HG03432 (cell line): ENCODE measurements around the gene RUNX1.

ENCODE experiments used
- ATAC-seq: cut with Tn5 transposase; IDR thresholded peaks from one replicate; pipeline ENCODE4 v1.9.1; 2021; ENCODE audit warnings: mild to moderate bottlenecking, moderate library complexity; ENCODE audit not compliant: unreplicated experiment

RUNX1 gene

DNA sequence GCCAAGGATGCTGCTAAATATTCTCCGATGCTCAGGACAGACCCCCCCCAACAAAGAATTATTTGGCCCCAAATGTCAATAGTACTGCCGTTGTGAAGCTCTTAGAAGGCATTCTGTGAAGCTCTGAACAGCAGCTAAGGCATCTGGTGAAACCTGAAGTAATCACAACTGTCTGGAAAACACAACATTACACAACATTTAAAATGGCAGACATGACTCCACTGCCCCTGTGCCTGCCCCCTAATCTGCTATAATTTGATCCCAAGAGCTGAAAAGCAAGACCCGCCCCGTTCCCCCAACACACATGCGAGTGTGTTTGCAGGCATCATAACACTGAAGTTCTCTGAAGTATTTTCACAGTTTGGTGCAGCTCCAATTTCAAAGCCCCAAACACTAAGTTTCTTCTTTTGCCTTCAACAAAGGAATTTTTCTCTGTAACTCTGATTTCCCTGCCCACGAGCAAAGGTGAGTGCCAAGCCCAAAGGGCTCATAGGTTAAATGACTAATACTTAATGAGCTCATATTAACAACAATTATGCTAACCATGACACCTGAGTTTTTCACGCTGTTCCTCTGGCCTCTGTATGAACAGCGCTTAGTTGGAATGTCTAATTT is 251.1 kb downstream of the RUNX1 start:
- no peak for ATAC-seq

DNA sequence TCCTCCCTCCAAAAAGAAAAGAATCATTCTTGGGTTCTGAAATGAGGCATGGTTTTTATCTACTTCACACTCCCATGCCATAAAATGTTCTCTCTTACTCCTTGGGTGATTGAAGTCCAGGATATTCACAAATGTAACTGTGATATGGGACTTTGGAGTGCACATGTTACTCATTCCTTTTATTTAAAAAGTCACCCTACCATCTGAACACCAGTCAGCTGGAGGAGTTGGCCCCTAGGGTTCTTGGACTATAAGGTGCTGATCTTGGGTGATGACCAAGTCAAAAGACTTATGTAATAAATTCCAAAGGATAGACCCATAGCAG is 251.9 kb downstream of the RUNX1 start:
- no peak for ATAC-seq

DNA sequence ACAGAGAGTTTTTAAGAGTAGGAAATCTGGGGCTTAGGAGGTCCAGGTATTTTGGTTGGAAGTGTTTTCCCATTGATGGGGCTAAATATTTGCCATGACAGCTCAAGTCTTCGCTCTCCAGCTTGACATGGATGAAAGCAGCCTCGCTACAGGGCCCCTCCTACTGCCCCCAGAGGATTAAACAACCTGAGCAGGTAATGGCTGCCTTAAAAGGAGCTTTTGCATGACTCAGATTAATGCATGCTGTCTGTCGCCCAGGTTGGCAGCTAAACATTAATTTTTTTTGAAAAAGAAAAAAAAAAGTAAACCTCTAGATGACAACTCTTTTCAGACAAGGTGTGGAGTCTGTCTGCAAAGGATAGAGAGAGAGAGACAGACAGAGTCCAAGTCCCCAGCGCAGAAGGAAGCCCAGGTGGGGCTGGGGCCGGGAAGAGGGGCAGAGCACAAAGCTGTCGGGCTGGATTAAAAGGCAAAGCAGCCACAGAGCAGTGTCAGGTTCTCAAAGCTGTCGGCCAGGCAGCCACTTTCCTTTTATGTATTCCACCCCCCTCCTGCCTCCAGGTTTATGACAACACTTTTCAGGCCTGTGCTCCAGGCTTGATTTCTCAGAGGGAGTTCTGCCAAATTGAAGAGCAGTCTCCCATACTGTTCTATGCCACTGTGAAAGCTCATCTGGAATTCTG is 252.4 kb downstream of the RUNX1 start:
- no peak for ATAC-seq

DNA sequence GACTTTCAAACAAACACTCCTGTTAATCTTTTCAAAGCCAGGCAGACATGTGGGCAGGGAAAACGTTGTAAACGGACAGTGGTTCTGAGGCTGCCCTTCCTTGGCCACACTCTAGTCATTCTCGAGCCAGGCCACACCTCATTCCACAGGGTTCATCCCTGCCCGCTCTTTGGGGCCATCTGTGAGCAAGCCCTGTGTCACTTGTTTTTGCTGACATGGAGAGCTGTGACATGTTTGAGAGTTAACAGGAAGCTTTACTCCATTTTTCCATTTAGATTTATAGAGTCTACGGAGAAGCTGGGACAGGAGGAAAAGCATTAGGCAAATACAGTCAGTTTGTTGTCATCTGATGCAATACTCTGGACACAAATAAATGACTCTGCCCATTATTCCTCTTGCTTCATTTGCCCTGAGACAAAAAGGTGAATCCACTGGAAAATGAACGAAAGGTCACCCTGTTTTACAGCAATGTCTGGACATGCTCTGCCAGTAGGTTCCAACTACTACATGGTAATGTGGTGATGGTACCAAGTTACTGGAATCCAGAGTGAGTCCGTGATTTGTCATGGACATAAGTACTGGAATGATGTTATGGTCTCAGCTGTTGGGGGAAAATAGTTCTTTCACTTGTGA is 253.4 kb downstream of the RUNX1 start:
- no peak for ATAC-seq

DNA sequence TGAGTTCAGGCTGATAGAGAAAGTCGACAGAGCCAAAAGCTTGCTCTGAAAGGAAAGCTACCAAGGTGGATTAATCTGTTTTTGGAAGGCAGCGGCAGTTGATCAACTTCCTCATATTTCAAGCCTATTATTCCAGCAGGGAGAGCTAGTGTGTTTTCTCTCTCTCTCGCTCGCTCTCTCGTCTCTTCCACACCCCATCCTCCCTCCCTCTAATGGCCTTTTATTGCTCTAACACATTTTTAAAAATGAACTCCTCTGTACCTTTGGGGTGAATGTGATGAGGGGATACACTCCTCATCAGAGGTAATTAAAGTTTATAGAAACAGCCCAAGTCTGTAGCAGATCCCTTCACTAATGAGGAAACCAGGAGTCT is 253.9 kb downstream of the RUNX1 start:
- no peak for ATAC-seq

DNA sequence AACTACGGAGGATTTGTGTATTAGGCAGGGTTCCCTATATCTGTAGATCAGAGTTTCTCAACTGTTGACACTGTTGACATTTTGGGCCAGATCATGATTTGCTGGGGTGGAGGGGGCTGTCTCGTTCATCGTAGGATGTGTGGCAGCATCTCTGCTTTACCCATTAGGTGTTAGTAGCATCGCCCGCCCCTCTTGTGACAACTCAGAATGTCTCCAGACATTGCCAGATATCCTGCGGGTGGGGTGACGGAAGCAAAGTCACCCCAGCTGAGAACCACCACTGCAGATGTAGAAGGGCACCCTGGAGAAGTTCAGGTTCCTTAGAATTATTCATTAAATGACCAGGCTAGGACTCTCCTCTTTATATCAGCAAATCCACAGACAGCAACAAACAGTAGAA is 254.4 kb downstream of the RUNX1 start:
- no peak for ATAC-seq

DNA sequence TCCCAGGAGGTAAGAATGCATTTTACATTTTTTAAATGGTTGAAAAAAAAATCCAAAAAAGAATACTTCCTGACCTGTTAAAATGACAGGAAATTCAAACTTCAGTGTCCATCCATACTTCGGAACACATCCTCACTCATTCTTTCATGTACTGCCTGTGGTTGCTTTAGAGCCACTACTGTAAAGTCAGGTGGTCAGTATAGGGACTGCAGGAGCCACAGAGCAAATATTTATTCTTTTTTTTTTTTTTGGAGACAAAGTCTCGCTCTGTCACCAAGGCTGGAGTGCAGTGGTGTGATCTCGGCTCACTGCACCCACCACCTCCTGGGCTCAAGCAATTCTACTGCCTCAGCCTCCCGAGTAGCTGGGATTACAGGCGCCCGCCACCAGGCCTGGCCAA is 255.6 kb downstream of the RUNX1 start:
- ATAC-seq, result no peak

DNA sequence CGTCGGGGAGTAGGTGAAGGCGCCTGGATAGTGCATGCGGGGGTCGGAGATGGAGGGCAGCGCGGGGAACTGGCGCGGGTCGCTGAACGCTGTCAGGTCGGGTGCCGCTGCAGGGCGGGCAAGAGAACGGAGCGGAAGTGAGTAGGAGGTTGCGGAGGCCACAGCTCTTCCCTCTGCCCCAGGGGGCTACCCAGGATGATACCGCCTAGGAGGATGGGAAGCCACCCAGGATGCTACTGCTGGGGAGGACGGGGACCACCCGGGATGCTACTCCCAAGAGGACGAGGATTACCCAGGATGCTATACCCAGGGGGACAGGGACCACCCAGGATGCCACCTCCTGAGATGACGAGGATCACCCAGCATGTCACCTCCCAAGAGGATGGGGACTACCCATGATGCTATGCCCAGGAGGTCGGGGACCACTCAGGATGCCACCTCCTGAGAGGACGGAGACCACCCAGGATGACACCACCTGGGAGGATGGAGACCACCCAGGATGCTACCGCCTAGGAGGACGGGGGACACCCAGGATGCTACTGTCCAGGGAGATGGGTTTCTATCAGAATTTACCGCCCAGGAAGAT is 256.5 kb downstream of the RUNX1 start:
- no peak for ATAC-seq

DNA sequence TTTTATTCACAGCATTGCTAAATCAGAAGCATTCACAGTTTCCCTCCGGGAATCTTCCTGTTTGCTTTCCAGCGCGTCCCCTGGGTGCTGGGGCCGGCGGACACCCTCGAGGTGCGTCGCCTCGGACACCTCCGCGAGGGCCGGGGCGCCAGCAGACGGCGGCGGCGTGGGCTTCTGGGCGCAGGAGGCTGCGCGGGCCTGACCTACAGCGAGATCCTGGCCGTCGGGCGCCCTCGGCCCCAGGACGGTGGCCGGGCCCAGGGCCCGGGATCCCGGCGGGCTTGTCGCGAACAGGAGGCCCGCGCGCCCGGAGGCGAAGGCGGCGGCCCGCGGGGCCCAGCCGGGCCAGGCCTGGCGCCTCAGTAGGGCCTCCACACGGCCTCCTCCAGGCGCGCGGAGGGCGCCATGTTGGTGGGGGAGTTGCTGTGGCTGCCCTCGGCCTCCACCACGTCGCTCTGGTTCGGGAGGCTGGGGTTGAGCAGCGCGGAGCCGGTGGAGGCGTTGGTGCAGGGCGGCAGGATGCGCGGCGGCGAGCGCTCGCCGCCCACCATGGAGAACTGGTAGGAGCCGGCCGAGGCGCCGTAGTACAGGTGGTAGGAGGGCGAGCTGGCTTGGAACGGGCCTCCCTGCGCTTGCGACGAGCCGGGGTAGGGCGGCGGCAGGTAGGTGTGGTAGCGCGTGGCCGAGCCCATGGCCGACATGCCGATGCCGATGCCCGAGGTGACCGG is 257.2 kb downstream of the RUNX1 start:
- no peak for ATAC-seq

DNA sequence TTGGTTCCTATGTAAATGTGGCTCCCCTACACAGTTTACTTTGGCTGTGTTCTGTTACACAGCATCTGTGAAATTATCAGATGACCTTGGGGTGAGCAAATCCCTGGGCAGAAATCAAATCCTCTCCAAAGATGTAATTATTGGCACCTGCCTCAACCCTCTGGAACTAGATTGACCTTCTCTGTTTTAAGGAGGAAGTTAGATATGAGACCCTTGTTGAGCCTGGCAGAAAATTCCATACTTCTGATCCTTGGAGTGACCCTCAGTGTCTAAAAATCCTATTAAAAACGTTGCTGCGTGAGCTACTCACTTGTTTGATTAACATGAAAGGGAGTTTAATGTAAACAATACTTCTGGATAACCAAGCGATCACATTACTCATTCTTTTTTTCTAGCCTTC is 258.3 kb downstream of the RUNX1 start:
- ATAC-seq, result no peak

DNA sequence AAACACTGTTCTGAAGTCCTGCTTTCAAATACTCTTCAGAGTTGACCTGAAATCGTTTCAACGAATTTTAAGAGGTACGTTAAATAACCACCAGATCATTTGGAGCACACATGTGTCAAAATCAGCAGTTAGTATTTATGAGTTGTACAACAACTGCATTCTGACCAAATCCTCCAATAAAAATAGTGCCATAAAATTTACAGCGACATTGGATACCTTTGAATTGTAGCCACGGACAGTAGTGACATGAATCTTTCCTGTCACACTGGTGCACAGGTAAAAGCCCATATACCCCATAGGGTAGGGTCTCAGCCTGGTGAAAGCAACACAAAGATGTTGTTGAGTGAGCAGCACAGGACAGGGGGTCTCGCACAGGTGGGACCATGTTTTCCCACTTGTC is 258.8 kb downstream of the RUNX1 start:
- no peak for ATAC-seq

DNA sequence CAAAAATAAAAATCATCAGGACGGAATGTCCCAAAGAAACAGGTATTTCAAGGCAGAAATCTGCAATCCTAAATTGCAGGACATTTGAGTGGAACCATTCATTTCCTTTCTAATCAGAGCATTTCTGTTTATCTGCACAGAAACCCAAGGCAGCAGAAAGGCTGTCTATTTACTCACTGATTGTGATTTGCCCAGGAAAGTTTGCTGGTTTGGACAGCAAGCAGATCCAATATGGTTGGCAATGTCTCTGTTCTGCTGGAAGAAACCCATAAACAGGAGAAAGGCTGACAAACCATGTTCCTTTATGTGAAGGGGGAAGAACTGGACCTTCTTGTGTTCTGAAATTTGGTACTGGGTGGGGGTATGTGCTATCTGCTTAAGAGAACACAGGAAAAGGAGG is 260.2 kb downstream of the RUNX1 start:
- ATAC-seq, result no peak

DNA sequence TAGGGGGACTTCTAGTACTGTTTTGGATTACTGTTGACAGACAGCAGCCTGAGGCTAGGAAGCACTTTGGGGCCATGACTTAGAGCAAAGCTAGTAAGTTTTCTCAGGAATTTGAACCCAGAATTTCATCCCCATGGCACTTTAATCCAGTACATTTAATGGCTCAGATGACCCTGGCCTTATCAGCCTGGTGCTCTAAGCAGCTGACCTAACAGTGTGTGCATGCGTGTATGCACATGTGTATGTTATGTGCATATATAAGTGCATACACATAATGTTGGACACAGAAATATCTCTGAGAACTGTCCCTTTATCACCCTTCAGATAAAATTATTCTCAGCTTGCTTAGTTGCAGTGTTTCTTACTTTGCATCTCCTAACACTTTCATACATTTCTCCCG is 265.3 kb downstream of the RUNX1 start:
- no peak for ATAC-seq

DNA sequence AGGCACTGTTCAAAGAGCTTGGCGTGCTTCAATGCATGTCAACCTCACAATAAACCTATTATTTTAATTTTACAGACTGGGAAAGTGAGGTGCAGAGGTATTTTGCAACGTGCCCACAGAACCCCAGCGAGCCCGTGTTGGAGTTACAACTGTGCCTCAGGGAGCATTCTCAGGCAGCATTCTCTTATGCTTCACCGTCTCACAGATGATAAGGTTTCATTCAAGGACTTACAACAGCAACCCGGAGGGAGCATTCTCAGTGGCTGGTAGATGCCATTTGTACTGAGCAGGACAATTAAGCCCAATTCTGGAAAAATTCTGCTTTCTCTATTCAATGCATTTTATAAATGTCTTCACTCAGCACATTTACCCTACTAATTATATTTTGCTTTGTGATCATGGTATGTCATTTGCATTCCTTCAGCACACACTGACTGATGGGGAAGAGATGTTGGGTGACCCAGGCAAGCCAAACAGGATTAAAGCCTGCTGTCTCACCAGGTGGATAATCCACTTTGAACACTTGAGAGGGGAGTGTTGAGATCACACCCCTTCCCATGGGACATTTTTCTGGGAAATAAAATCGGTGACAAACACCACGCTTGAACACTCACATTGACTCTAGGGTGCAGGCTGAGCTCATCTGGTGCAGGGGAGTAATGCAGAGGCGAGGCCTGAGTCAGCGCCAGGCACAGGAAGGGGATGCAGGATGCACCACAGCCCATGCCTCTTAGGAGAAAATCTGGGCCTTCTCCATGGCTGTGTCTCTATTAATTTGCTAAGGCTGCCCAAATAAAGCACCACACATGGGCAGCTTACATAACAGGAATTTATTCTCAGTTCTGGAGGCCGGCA is 266.4 kb downstream of the RUNX1 start:
- no peak for ATAC-seq

DNA sequence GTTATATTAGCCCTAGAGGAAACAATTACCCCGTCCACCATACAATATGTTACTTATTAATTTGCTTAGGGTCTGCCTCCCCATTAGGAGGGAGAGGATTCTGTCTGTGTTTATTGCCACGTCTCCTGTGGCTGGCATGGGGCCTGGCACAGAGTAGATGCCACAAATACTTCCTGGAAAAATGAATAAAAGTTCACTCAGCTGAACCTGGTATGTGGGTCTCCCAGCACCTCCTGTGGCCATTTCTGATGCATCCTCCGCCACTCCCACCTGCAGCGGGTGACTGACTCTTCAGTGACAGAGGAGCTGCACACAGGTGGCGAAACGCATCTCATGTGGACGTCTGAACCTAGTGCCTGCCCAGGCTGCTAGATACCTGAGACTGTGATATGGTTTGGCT is 267.6 kb downstream of the RUNX1 start:
- no peak for ATAC-seq

DNA sequence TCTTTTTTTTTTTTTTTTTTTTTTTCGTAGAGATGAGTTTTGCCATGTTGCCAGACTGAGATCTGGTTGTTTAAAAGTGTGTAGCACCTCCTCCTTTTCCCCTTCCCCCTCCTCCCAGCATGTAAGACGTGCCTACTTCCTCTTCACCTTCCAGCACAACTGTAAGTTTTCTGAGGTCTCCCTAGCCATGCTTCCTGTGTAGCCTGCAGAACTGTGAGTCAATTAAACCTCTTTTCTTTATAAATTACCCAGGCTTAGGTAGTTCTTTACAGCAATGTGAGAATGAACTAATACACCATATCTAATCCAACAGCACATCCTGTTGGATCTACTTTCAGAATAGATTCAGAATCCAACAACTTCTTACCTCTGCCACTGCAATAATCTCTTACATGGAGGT is 269.2 kb downstream of the RUNX1 start:
- no peak for ATAC-seq

DNA sequence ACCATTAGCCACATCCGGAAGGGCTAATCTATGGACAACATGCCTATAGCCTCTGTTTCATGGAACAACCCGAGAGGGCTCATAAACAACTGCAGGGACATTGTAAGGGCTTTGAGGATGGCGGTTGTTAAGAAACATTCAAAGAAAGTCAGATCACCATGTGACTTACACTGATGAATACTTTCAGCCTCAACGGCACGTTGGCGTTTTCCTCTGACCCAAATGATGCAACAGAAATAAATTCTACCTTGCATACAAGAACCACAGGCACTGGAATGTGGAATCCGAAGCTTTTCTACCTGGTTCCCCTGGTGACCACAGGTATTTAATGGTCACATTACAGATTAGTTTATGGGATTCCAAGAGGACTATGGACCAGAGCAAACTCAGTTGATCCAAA is 273.3 kb downstream of the RUNX1 start:
- ATAC-seq, result no peak

DNA sequence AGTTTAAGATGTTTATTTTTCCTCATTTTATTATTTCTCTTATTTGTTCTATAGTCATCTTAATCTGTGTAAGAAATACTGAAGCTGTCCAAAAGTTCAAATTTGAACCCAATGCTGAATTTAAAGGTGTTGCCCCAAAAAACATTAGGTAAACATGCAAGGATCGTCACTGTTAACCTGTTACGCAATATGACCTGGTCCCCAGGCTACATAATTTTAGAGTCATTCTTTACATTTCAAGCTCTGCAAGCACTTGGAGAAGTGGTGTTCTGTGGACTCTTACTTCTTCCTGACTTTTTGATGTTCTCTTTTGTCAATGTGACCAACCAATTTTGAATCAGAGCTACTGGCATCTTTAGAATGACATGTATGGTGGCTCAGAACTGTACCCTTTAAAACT is 274.4 kb downstream of the RUNX1 start:
- no peak for ATAC-seq

DNA sequence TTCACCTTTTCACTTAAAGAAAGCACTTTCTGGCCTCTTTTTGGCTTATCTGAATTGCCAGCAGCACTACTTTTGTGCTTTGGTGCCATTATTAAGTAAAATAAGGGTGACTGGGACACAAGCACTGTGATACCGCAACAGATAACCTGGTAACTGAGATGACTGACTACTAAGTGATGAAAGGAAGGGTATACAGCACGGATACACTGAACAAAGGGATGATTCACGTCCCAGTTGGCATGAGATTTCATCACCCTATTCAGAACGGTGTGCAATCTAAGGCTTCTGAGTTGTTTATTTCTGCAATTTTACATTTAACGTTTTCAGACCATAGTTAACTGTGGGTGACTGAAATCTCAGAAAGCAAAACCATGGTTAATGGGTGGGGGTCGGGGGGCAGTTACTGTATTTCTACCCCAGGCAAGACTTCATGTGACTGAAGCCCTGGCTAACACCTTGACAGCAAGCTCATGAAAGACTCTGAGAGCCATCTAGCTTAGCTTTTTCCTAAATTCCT is 277.5 kb downstream of the RUNX1 start:
- ATAC-seq, result no peak

DNA sequence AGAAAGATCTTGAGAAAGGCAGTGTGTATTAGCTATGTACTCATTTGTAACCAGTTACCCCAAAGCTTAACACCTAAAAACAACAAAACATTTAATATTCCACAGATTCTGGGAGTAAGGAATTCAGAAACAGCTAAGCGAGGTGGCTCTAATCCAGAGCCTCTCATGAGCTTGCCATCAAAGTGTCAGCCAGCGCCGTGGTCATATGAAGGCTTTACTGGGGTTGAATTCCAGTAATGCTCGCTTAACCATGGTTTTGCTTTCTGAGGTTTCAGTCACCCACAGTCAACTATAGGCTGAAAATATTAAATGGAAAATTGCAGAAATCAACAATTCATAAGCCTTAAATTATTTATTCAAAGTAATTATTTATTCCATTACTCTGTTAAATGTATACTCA is 278.5 kb downstream of the RUNX1 start:
- no peak for ATAC-seq

DNA sequence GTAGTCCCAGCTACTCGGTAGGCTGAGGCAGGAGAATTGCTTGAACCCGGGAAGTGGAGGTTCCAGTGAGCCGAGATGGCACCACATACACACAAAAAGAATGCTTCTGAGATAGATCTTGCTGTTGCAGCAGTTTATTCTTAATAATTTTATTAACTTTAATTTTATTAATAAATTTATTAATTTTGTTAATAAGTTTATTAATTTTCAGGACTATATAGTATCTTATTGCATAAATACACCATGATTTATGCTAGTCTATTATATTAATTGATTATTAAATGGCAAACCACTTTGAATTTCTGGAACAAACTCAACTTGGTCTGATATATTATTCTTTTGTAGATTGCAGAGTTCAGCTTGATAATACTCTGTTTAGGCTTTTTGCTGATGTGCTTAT is 280.8 kb downstream of the RUNX1 start:
- no peak for ATAC-seq
